CD4-positive, alpha-beta T cell (primary cell): ENCODE results near the gene GYS1. TPM values are rescaled to one million over a fixed set of nuclear protein-coding genes. Genes with fewer than 3 reads are reported as not detected.

Experiments
- ATAC-seq: fragments of 200-7000 bp; cut with Tn5 transposase; one replicate; pipeline ENCODE4 v1.10.0; 2022; ENCODE audit warnings: mild to moderate bottlenecking; ENCODE audit not compliant: poor library complexity
- CTCF ChIA-PET: fragments of 350-600 bp; sonication (Branson Sonifier 250); formaldehyde crosslinking; loops from one replicate; lab custom pipeline; 2021; ENCODE audit warnings: antibody characterized with exemption, inconsistent platforms; lab: Charles Lee
- POLR2A ChIA-PET: fragments of 350-600 bp; sonication (Branson Sonifier 250); formaldehyde crosslinking; loops from one replicate; lab custom pipeline; 2021; ENCODE audit warnings: antibody characterized with exemption, inconsistent platforms; lab: Charles Lee
- DNase-seq, 14 experiments: peaks; one replicate each; pipeline ENCODE4 v3.0.0-alpha.2; 2013 to 2020; ENCODE audit warnings: mixed read lengths in 2 of 14
- H3K27ac ChIP-seq, 2 donors: one replicate each; pipeline versions ENCODE4 v1.5.1 to v1.7.0; 2013; ENCODE audit warnings: low read length in 2 of 2, low read depth in 1 of 2, mild to moderate bottlenecking in 1 of 2
- H3K27me3 ChIP-seq, 2 experiments: 1 replicate in 1 of 2; 2 replicates in 1 of 2; pipeline versions ENCODE4 v1.6.1 to v1.7.0; 2013; ENCODE audit warnings: low read length in 2 of 2, control low read depth in 1 of 2, mild to moderate bottlenecking in 1 of 2, moderate library complexity in 1 of 2; ENCODE audit not compliant: insufficient read depth in 2 of 2, control insufficient read depth in 1 of 2
- H3K36me3 ChIP-seq: one replicate; pipeline ENCODE4 v1.6.1; 2013; ENCODE audit warnings: low read length, control low read depth; ENCODE audit not compliant: insufficient read depth
- H3K4me1 ChIP-seq: one replicate; pipeline ENCODE4 v1.6.1; 2013; ENCODE audit warnings: low read length, control low read depth; ENCODE audit not compliant: insufficient read depth
- H3K4me3 ChIP-seq: one replicate; pipeline ENCODE4 v1.5.1; 2013; ENCODE audit warnings: mild to moderate bottlenecking, low read length, moderate library complexity
- H3K9me3 ChIP-seq, 2 experiments: 1 replicate in 1 of 2; 2 replicates in 1 of 2; pipeline versions ENCODE4 v1.6.1 to v1.7.0; 2013; ENCODE audit warnings: low read length in 2 of 2, mild to moderate bottlenecking in 2 of 2, control low read depth in 1 of 2, moderate library complexity in 1 of 2; ENCODE audit not compliant: control insufficient read depth in 1 of 2, insufficient read depth in 1 of 2
- H3K27ac Mint-ChIP-seq: one replicate; pipeline ENCODE4 v1.8.0; 2020; ENCODE audit warnings: mixed read lengths
- H3K27me3 Mint-ChIP-seq: one replicate; pipeline ENCODE4 v1.8.0; 2021; ENCODE audit warnings: mixed read lengths
- H3K36me3 Mint-ChIP-seq: one replicate; pipeline ENCODE4 v1.8.0; 2021; ENCODE audit warnings: low read depth, mixed read lengths
- H3K4me1 Mint-ChIP-seq: one replicate; pipeline ENCODE4 v1.8.0; 2021; ENCODE audit warnings: low read depth, mixed read lengths
- H3K4me3 Mint-ChIP-seq: one replicate; pipeline ENCODE4 v1.8.0; 2020; ENCODE audit warnings: mild to moderate bottlenecking, mixed read lengths
- H3K9me3 Mint-ChIP-seq: one replicate; pipeline ENCODE4 v1.8.0; 2020; ENCODE audit warnings: mixed read lengths
- intact Hi-C, 2 experiments: fragments of 100-400 bp; cut with DNase I in 1 of 2; cut with micrococcal nuclease in 1 of 2; formaldehyde crosslinking; loops; one replicate each; pipeline versions ENCODE4 v1.15.1 to v1.9.0; 2023 to 2025; cut with DNase I, micrococcal nuclease
- total RNA-seq, 174 experiments: library from RNA in 2 of 174; stranded (reverse) in 2 of 174; gene quantifications; one replicate each; pipeline ENCODE4 v1.2.3 and lab custom pipeline; 2021 to 2026
- TF ChIP-seq, protein P1 (sequence below): fragments of 200-600 bp; IDR thresholded peaks from one replicate; pipeline ENCODE4 v1.8.0; 2022; ENCODE audit warnings: antibody characterized with exemption, mild to moderate bottlenecking

The GYS1 gene
- total RNA-seq, 2 experiments from 2014 or later: 13.2 to 14.1 TPM

DNA sequence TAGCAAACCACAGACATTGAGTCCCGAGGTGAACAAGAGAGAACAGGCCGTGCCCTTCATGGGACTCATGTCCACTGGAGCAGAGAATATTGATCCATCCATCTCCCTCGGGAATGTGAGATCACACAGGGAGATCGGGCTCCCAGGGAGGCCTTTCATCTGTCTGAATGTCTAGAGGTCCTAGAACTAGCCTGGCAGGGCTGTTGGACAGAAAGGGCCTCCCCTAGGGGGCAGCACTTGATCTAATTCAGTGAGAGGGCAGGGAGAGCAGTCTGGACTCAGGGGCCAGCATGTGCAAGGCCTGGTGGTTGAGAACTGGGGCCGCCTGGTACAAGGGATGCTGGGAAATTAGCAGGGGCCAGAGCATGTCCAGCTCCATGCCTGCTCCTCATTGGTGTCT, 4.9 kb upstream of the GYS1 start:
- ATAC-seq (no peak), DNase-seq (peak in 12 of 14 experiments; percentile 22 to 66 (median 42))
- no peaks in the 10 kb centered on the region for H3K27me3 Mint-ChIP-seq
- H3K4me1 Mint-ChIP-seq: peaks cover 35% of the 10 kb centered on the region
- no peaks in the 10 kb centered on the region for H3K27me3 ChIP-seq
- no peak overlapping the region for H3K27ac ChIP-seq
- POLR2A ChIA-PET: no interaction called here
- CTCF ChIA-PET: interaction anchor here (1.6 kb wide), 1 partner anchor 109 kb away, joined by 5 read pairs; no protein-coding TSS in a partner anchor
- intact Hi-C loops: loop anchor here in 1 of 2 experiments (5.0 to 10.0 kb wide), 4 partner anchors 84 to 633 kb away; partner anchors contain the start of genes SLC17A7, SYNGR4 and TMEM143
- no peak overlapping the region for H3K4me3 ChIP-seq
- H3K4me1 ChIP-seq: peaks cover 23% of the 10 kb centered on the region
- peaks cover 2% of the 10 kb centered on the region for H3K36me3 ChIP-seq
- H3K4me3 Mint-ChIP-seq: no peak overlapping the region
- TF ChIP-seq, protein P1, sequence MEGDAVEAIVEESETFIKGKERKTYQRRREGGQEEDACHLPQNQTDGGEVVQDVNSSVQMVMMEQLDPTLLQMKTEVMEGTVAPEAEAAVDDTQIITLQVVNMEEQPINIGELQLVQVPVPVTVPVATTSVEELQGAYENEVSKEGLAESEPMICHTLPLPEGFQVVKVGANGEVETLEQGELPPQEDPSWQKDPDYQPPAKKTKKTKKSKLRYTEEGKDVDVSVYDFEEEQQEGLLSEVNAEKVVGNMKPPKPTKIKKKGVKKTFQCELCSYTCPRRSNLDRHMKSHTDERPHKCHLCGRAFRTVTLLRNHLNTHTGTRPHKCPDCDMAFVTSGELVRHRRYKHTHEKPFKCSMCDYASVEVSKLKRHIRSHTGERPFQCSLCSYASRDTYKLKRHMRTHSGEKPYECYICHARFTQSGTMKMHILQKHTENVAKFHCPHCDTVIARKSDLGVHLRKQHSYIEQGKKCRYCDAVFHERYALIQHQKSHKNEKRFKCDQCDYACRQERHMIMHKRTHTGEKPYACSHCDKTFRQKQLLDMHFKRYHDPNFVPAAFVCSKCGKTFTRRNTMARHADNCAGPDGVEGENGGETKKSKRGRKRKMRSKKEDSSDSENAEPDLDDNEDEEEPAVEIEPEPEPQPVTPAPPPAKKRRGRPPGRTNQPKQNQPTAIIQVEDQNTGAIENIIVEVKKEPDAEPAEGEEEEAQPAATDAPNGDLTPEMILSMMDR: peak; percentile 33
- H3K9me3 Mint-ChIP-seq: no peaks in the 10 kb centered on the region
- H3K36me3 Mint-ChIP-seq: peaks cover 18% of the 10 kb centered on the region
- H3K27ac Mint-ChIP-seq: no peak overlapping the region
- H3K9me3 ChIP-seq: no peaks in the 10 kb centered on the region

DNA sequence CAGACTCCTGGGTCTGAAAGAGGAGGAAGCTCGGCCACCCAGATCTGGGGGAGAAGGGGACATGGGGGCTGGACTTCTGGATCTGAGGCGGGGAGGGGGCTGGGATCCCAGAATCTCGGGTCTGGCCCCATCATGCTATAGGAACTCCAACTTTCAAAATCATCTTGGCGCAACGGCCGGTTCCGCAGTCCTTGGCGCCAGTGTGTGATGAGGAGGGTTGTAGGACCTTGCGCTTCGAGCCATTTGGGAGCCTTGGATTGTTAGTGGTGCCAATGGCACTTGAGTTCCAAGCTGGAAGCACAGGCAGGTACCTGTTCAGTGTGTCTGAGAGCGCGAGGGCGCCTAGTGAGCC, 902 bp upstream of the GYS1 start:
- TF ChIP-seq, protein P1: no peak
- Histone ChIP-seq H3K9me3 (no peaks in the 10 kb centered on the region), H3K27ac (peak overlapping the region; percentile 82 to 83), H3K4me1 (peaks cover 43% of the 10 kb centered on the region), H3K4me3 (peak overlapping the region; percentile 84), H3K36me3 (peaks cover 2% of the 10 kb centered on the region), H3K27me3 (no peaks in the 10 kb centered on the region)
- Mint-ChIP-seq H3K9me3 (no peaks in the 10 kb centered on the region), H3K4me1 (peaks cover 46% of the 10 kb centered on the region), H3K27ac (peak overlapping the region; percentile 90), H3K36me3 (peaks cover 24% of the 10 kb centered on the region), H3K4me3 (peak overlapping the region; percentile 92), H3K27me3 (no peaks in the 10 kb centered on the region)
- POLR2A ChIA-PET: interaction anchor here (0.8 to 3.3 kb wide), 41 partner anchors 11 to 1720 kb away, joined by 3 to 41 read pairs (median 4); partner anchors contain the start of genes AKT1S1, AP2A1, ATF5 and BAX
- intact Hi-C loops: loop anchor here (5.0 to 10.0 kb wide), 6 partner anchors 133 to 629 kb away; partner anchors contain the start of genes IZUMO1 (in 1 of the 2), SLC17A7 (in 1 of the 2), SYNGR4 (in 1 of the 2) and TMEM143 (in 1 of the 2)
- DNase-seq (no peak), ATAC-seq (no peak)
- CTCF ChIA-PET: interaction anchor here (0.7 to 2.4 kb wide), 14 partner anchors 9 to 724 kb away, joined by 3 to 15 read pairs (median 4); partner anchors contain the start of genes BAX, LIN7B and NUCB1

DNA sequence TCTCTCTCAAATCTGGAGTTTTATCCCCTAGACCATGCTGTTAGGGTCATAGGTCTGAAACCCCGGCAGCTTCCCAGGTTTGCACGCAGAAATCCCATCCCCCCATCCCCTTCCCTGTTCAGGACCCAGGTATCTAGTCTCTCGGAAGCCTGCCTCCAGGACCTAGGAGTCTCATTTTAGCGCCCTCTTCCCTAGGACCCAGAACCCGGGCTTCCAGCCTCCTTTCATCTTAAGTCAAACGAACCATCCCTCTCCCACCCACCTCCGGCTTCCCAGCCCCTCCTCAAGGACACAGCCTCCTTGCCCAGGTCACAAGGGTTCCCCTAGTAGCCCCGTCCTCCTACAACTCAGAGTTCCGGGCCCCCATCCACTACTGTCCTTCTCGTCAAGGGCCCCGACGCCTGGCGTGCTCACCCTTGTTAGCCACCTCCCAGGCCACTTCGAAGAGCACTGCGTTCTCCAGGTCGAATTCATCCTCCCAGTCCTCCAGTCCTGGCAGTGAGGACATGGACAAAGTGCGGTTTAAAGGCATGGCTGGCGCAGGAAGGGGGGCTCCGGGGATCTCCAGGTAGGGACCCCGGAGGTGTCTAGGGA, 431 bp downstream of the GYS1 start:
- Mint-ChIP-seq H3K27me3 (no peaks in the 10 kb centered on the region), H3K9me3 (no peaks in the 10 kb centered on the region), H3K4me1 (peaks cover 40% of the 10 kb centered on the region), H3K4me3 (peak overlapping the region; percentile 92), H3K36me3 (peaks cover 34% of the 10 kb centered on the region), H3K27ac (peak overlapping the region; percentile 90)
- TF ChIP-seq, protein P1: no peak
- Histone ChIP-seq H3K4me1 (peaks cover 43% of the 10 kb centered on the region), H3K36me3 (peaks cover 10% of the 10 kb centered on the region), H3K4me3 (peak overlapping the region; percentile 84), H3K27me3 (no peaks in the 10 kb centered on the region), H3K9me3 (no peaks in the 10 kb centered on the region), H3K27ac (peak overlapping the region; percentile 41 to 82)
- DNase-seq: peak in 2 of 14 experiments; percentile 8 to 33
- ChIA-PET CTCF (interaction anchor here (0.5 to 2.4 kb wide), 17 partner anchors 13 to 725 kb away, joined by 3 to 15 read pairs (median 5); partner anchors contain the start of genes BAX, NUCB1 and PPP1R15A), POLR2A (interaction anchor here (0.8 to 3.3 kb wide), 32 partner anchors 14 to 1719 kb away, joined by 3 to 41 read pairs (median 4); partner anchors contain the start of genes AKT1S1, AP2A1, CA11 and CGB7)
- ATAC-seq: no peak
- intact Hi-C loops: loop anchor here (2.0 to 10.0 kb wide), 9 partner anchors 26 to 628 kb away; partner anchors contain the start of genes CYTH2 (in 1 of the 2), DHDH (in 1 of the 2), IZUMO1 (in 1 of the 2) and SLC17A7 (in 1 of the 2)
